Right atrium auricular region (tissue), 2 donors: Measurements from ENCODE around the gene ABHD5. TPM values are rescaled to one million over a fixed set of nuclear protein-coding genes. Genes with fewer than 3 reads are reported as not detected.

Source experiments
- DNase-seq: peaks from one replicate; pipeline ENCODE4 v3.0.0-alpha.2; 2019; ENCODE audit warnings: low spot score
- H3K27ac ChIP-seq, 2 donors: fragments of 200-600 bp; sonication (generic); 1 replicate in 1 of 2; 2 replicates in 1 of 2; pipeline ENCODE4 v1.5.1; 2016 to 2019
- H3K27me3 ChIP-seq, 2 donors: fragments of 200-600 bp; sonication (generic); one replicate each; pipeline versions ENCODE4 v1.5.1 to v1.6.0; 2017 to 2019
- H3K36me3 ChIP-seq: fragments of 200-600 bp; sonication (generic); one replicate; pipeline ENCODE4 v1.5.1; 2016
- H3K4me1 ChIP-seq, 2 donors: fragments of 200-600 bp; sonication (generic); one replicate each; pipeline versions ENCODE4 v1.5.1 to v1.6.0; 2017 to 2019
- H3K4me3 ChIP-seq, 2 donors: fragments of 200-600 bp; sonication (generic); 1 replicate in 1 of 2; 2 replicates in 1 of 2; pipeline ENCODE4 v1.5.1; 2017 to 2019; ENCODE audit warnings: mild to moderate bottlenecking in 1 of 2, moderate library complexity in 1 of 2
- H3K9me3 ChIP-seq, 2 donors: fragments of 200-600 bp; sonication (generic); one replicate each; pipeline ENCODE4 v1.5.1; 2019
- CTCF ChIP-seq, 2 donors: fragments of 200-600 bp; sonication (generic); IDR thresholded peaks; one replicate each; pipeline ENCODE4 v1.5.1; 2019; ENCODE audit warnings: antibody characterized with exemption in 2 of 2
- total RNA-seq, 2 donors: library from RNA; depleted of rRNA; stranded (reverse); fragments of >200 nt; gene quantifications; one replicate each; pipeline ENCODE4 v1.1.0, GENCODE V29; 2016

The ABHD5 gene
- total RNA-seq, 2 donors from 2014 or later, result 16.4 to 20.2 TPM

GRCh38 chr3:43736558-43737440, 46.1 kb downstream of the ABHD5 start:
- TF ChIP-seq CTCF (IDR thresholded peaks at IDR 0.05), result no peak
- Histone ChIP-seq H3K4me1 (peaks cover 0 to 11% of the 10 kb centered on the region in 2 donors), H3K27me3 (no peaks in the 10 kb centered on the region), H3K4me3 (no peak overlapping the region), H3K9me3 (no peaks in the 10 kb centered on the region), H3K27ac (no peak overlapping the region), H3K36me3 (no peaks in the 10 kb centered on the region)
- no peak for DNase-seq

GRCh38 chr3:43738305-43738704, 47.6 kb downstream of the ABHD5 start:
- TF ChIP-seq CTCF (IDR thresholded peaks at IDR 0.05), result no peak
- no peak for DNase-seq
- peaks cover 0 to 9% of the 10 kb centered on the region in 2 donors for H3K4me1 ChIP-seq
- no peaks in the 10 kb centered on the region for H3K36me3 ChIP-seq
- H3K27me3 ChIP-seq, result no peaks in the 10 kb centered on the region
- no peaks in the 10 kb centered on the region for H3K9me3 ChIP-seq
- no peak overlapping the region for H3K27ac ChIP-seq
- H3K4me3 ChIP-seq, result no peak overlapping the region

GRCh38 chr3:43742920-43743319, 52.2 kb downstream of the ABHD5 start:
- Histone ChIP-seq H3K4me3 (no peak overlapping the region), H3K4me1 (peaks cover 0 to 5% of the 10 kb centered on the region in 2 donors), H3K27ac (no peak overlapping the region), H3K36me3 (no peaks in the 10 kb centered on the region), H3K9me3 (peaks cover 0 to 9% of the 10 kb centered on the region in 2 donors), H3K27me3 (no peaks in the 10 kb centered on the region)
- peak in 1 of 2 donors; percentile 17 for TF ChIP-seq CTCF (IDR thresholded peaks at IDR 0.05)
- no peak for DNase-seq

GRCh38 chr3:43747641-43748040, 56.9 kb downstream of the ABHD5 start:
- Histone ChIP-seq H3K27ac (peak overlapping the region in 1 of 2 donors; percentile 22), H3K36me3 (no peaks in the 10 kb centered on the region), H3K27me3 (no peaks in the 10 kb centered on the region), H3K4me1 (peaks cover 0 to 10% of the 10 kb centered on the region in 2 donors), H3K9me3 (peaks cover 0 to 9% of the 10 kb centered on the region in 2 donors), H3K4me3 (no peak overlapping the region)
- DNase-seq, result no peak
- no peak for TF ChIP-seq CTCF (IDR thresholded peaks at IDR 0.05)

- Histone ChIP-seq H3K27me3 (no peaks in the 10 kb centered on the region), H3K9me3 (peaks cover 0 to 9% of the 10 kb centered on the region in 2 donors), H3K4me1 (peaks cover 0 to 10% of the 10 kb centered on the region in 2 donors), H3K36me3 (no peaks in the 10 kb centered on the region), H3K27ac (peak overlapping the region in 1 of 2 donors; percentile 22), H3K4me3 (no peak overlapping the region)
- no peak for DNase-seq
- TF ChIP-seq CTCF (IDR thresholded peaks at IDR 0.05), result no peak
Observed at GRCh38 chr3:43748179-43748578, 57.4 kb downstream of the ABHD5 start.
